ENCODE measurements around the gene XRCC1. TPM values are rescaled to one million over a fixed set of nuclear protein-coding genes. Genes with fewer than 3 reads are reported as not detected.
"Not testable (repeated sequence)": the region's sequence is repeated elsewhere in the genome, so short reads cannot be mapped to it uniquely, and the experiment has no call there.

Gene XRCC1
- total and polyA plus RNA-seq, 2 of the 8 experiments (the other 6 are each of a cell fraction or from before 2014, with no cell fraction given) = 42.5 to 44.4 TPM

- DNase-seq (ENCODE audit: low read depth in 1 of 2, low spot score in 2 of 2); FAIRE-seq: not testable (repeated sequence)
Observed at GRCh38 chr19:43523696-43524095, 51.6 kb downstream of the XRCC1 start.

More at GRCh38 chr19:43523696-43524095, 51.6 kb downstream of the XRCC1 start:
- 95% methylated on average over 8 of the region's 8 CpGs; no CpG with 5 or more reads in 1 of the 2 experiments for WGBS, 2 experiments (ENCODE audit: extremely low coverage in 1 of 2, insufficient coverage in 1 of 2, insufficient read length in 1 of 2, insufficient replicate concordance in 2 of 2, low coverage in 1 of 2, low lambda C conversion rate in 2 of 2, missing lambda C conversion rate in 1 of 2)
- H3K9me3 ChIP-seq (ENCODE audit: insufficient read depth in 2 of 2, low read depth in 1 of 2, low read length in 1 of 2); H2BK20ac ChIP-seq (ENCODE audit: low read length); H4K91ac ChIP-seq (replicated peaks; ENCODE audit: insufficient read length, low read length); H2AK5ac ChIP-seq (ENCODE audit: low read depth, low read length); H3K27ac ChIP-seq (ENCODE audit: low read depth, low read length); H3K23ac ChIP-seq (ENCODE audit: insufficient read length); H3K4ac ChIP-seq (replicated peaks; ENCODE audit: insufficient read length, low read depth, low read length); H4K5ac ChIP-seq (ENCODE audit: insufficient read length, low read depth, low read length); H3K9ac ChIP-seq (replicated peaks in 1 of 4; ENCODE audit: extremely low read depth in 1 of 4, low read depth in 3 of 4, low read length in 3 of 4); H4K8ac ChIP-seq (ENCODE audit: extremely low read depth, insufficient read depth, low read length); H3K18ac ChIP-seq (ENCODE audit: extremely low read depth, low read length); H3K79me2 ChIP-seq (ENCODE audit: control insufficient read depth in 1 of 2, insufficient read depth in 2 of 2, low read length in 2 of 2); H3K4me2 ChIP-seq (ENCODE audit: insufficient read depth in 1 of 2, low read depth in 2 of 2, low read length in 2 of 2); H4K20me1 ChIP-seq (replicated peaks in 1 of 2; ENCODE audit: control insufficient read depth in 1 of 2, insufficient read depth in 2 of 2, low read length in 2 of 2); H3K56ac ChIP-seq (replicated peaks; ENCODE audit: insufficient read length, low read depth, low read length); H3K14ac ChIP-seq (ENCODE audit: insufficient read length); H2BK120ac ChIP-seq (replicated peaks; ENCODE audit: low read depth, low read length); H2BK15ac ChIP-seq (ENCODE audit: low read length); H2AFZ ChIP-seq (ENCODE audit: low read length); H3K4me3 ChIP-seq (ENCODE audit: extremely low read depth in 1 of 4, insufficient read depth in 2 of 4, low read depth in 3 of 4, low read length in 4 of 4); H2BK12ac ChIP-seq (ENCODE audit: low read depth, low read length); H3K36me3 ChIP-seq (ENCODE audit: control insufficient read depth in 2 of 4, insufficient read depth in 4 of 4, low read length in 3 of 4); H2BK5ac ChIP-seq (ENCODE audit: low read depth, low read length); H3K79me1 ChIP-seq (ENCODE audit: low read depth, low read length): not testable (repeated sequence)
- CTCF ChIA-PET (ENCODE audit: partially characterized antibody) = interaction anchor here (0.6 to 10.0 kb wide), 7 partner anchors 12 to 146 kb away, joined by 3 to 192 read pairs (median 5); partner anchors contain the start of genes PHLDB3 and PLAUR
- H3K27me3 ChIP-seq (replicated peaks in 1 of 4; ENCODE audit: control insufficient read depth in 3 of 4, extremely low read depth in 1 of 4, insufficient read depth in 3 of 4, low read length in 3 of 4) = peaks cover 2 to 14% (median 10%) of the 10 kb centered on the region in 4 experiments
- POLR2A ChIA-PET (ENCODE audit: partially characterized antibody) = interaction anchor here (1.2 kb wide), 1 partner anchor 9 kb away, joined by 3 read pairs; the partner anchor contains the start of gene ZNF575
- H3K23me2 ChIP-seq (ENCODE audit: low read depth, low read length) = peaks cover 15% of the 10 kb centered on the region
- H3K4me1 ChIP-seq (replicated peaks in 1 of 4; ENCODE audit: control insufficient read depth in 3 of 4, insufficient read depth in 4 of 4, low read length in 3 of 4) = peaks cover 0 to 11% (median 5%) of the 10 kb centered on the region in 4 experiments; a peak in 6 of 7 replicates
